Lung (tissue), 12 donors: ENCODE data around the gene ARIH2. TPM values are rescaled to one million over a fixed set of nuclear protein-coding genes. Genes with fewer than 3 reads are reported as not detected.
A peak's percentile ranks its signal among the peaks of the same experiment; 100 is the strongest.
"Not testable (repeated sequence)": the region's sequence is repeated elsewhere in the genome, so short reads cannot be mapped to it uniquely, and the experiment has no call there.

Source experiments
- ATAC-seq: fragments of 200-7000 bp; cut with Tn5 transposase; one replicate; pipeline ENCODE4 v1.9.1; 2020; ENCODE audit warnings: moderate number of reproducible peaks; ENCODE audit not compliant: insufficient read depth, low FRiP score
- DNase-seq, 3 donors: peaks; one replicate each; pipeline ENCODE4 v3.0.0-alpha.2; 2013 to 2017
- H3K27ac ChIP-seq, 2 donors: one replicate each; pipeline ENCODE4 v1.5.1; 2013; ENCODE audit warnings: mild to moderate bottlenecking in 2 of 2, moderate library complexity in 2 of 2, control low read depth in 1 of 2, inconsistent platforms in 1 of 2, low read depth in 1 of 2, low read length in 1 of 2
- H3K27me3 ChIP-seq, 3 donors: one replicate each; pipeline ENCODE4 v1.5.1; 2013; ENCODE audit warnings: low read length in 2 of 3; ENCODE audit not compliant: control insufficient read depth in 3 of 3, insufficient read depth in 3 of 3
- H3K36me3 ChIP-seq, 4 donors: one replicate each; pipeline ENCODE4 v1.5.1; 2013; ENCODE audit warnings: low read length in 4 of 4, mild to moderate bottlenecking in 1 of 4, moderate library complexity in 1 of 4; ENCODE audit not compliant: control insufficient read depth in 4 of 4, insufficient read depth in 4 of 4
- H3K4me1 ChIP-seq, 5 donors: one replicate each; pipeline ENCODE4 v1.5.1; 2013; ENCODE audit warnings: low read length in 5 of 5, mild to moderate bottlenecking in 2 of 5, moderate library complexity in 1 of 5; ENCODE audit not compliant: control insufficient read depth in 5 of 5, insufficient read depth in 5 of 5
- H3K4me3 ChIP-seq: one replicate; pipeline ENCODE4 v1.5.1; 2013; ENCODE audit warnings: mild to moderate bottlenecking, control low read depth, moderate library complexity
- H3K9ac ChIP-seq, 2 donors: one replicate each; pipeline ENCODE4 v1.5.1; 2013; ENCODE audit warnings: low read length in 2 of 2, control low read depth in 1 of 2; ENCODE audit not compliant: insufficient read depth in 1 of 2
- H3K9me3 ChIP-seq, 4 donors: one replicate each; pipeline ENCODE4 v1.5.1; 2013; ENCODE audit warnings: low read length in 3 of 4, mild to moderate bottlenecking in 1 of 4, moderate library complexity in 1 of 4; ENCODE audit not compliant: control insufficient read depth in 4 of 4, insufficient read depth in 3 of 4
- WGBS, 2 donors: extraction: QIAGEN DNeasy Blood & Tissue Kit; methylation state at CpG; one replicate each; pipeline ENCODE4 v1.1.7; 2013; 5-methylcytosine and 5-hydroxymethylcytosine counted together
- polyA plus RNA-seq, 2 donors: library from polyadenylated mRNA; stranded (reverse); fragments of 200-250 nt; gene quantifications; one replicate each; pipeline ENCODE4 v1.2.1, GENCODE V29; 2013
- total RNA-seq, 2 donors: library from RNA; depleted of rRNA in 1 of 2; stranded (reverse); fragments of >200 nt in 1 of 2; gene quantifications; one replicate each; pipeline ENCODE4 v1.2.1, GENCODE V29; 2014 to 2021
- TF ChIP-seq, protein P1 (sequence below): IDR thresholded peaks from 2 replicates; pipeline ENCODE4 v1.5.1; 2012; ENCODE audit warnings: mild to moderate bottlenecking; ENCODE audit errors: control extremely low read depth, extremely low read depth
- donor health status: control.
- donor health status: control.
- donor health status: Bipolar disorder and iron deficiency.
- donor health status: healthy.
- donor health status: DM: yes; HTN: yes; CAD: no.

The ARIH2 gene
- total and polyA plus RNA-seq, 4 donors = 33.1 to 97.6 (median 65.6) TPM

DNA sequence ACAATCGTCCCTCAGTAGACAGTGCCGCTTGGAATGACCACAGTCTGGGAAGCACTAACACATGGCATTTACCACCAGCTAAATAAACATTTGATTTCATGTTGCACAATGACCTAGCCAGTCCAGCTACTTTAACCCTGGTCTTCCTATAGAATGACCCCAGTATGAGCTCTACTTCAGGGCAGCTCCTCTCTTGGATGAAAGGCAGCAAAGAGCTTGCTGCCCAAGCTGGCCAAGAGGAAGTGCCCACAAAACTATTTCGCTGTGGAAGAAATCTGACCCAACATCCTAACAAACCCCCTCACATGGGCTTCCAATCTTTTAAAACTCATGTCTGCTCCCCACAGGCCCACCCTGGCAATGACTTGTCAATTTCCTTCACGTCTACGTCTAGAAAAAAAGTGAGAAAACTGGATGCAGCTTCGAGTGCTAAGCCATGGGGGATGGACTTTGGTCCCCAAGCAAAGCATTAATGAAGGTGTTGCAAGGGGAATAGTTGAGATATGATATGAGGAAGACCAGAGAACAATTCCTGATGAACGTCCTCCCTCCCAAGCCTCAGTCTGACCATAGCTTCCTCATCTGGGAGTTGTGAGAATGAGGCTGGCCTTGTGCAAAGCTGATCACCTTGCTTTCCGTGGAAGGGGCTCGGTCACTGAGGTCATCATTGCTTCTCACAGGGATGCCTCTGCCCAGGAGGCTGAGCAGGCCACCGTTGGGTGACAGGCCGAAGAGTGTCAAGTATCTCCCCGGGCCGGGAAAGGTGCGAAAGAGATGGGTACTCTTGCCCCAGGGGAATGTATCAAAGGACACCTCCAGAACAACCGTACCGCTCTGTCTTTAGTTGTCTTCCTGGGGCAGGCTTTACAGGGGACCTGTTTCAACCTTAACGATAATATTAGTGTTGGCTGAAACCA lies 20.9 kb upstream of the ARIH2 start:
- TF ChIP-seq, protein P1, sequence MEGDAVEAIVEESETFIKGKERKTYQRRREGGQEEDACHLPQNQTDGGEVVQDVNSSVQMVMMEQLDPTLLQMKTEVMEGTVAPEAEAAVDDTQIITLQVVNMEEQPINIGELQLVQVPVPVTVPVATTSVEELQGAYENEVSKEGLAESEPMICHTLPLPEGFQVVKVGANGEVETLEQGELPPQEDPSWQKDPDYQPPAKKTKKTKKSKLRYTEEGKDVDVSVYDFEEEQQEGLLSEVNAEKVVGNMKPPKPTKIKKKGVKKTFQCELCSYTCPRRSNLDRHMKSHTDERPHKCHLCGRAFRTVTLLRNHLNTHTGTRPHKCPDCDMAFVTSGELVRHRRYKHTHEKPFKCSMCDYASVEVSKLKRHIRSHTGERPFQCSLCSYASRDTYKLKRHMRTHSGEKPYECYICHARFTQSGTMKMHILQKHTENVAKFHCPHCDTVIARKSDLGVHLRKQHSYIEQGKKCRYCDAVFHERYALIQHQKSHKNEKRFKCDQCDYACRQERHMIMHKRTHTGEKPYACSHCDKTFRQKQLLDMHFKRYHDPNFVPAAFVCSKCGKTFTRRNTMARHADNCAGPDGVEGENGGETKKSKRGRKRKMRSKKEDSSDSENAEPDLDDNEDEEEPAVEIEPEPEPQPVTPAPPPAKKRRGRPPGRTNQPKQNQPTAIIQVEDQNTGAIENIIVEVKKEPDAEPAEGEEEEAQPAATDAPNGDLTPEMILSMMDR = no peak
- ATAC-seq (no peak), DNase-seq (no peak)
- peak overlapping the region; percentile 81 to 86 for H3K27ac ChIP-seq
- H3K4me1 ChIP-seq = peaks cover 0 to 12% (median 6%) of the 10 kb centered on the region in 5 donors
- peak overlapping the region in 1 of 2 donors; percentile 68 for H3K9ac ChIP-seq
- 35 to 36% methylated on average over 17 of the region's 17 CpGs for WGBS, 2 donors
- peak overlapping the region; percentile 94 for H3K4me3 ChIP-seq
- H3K27me3 ChIP-seq = no peaks in the 10 kb centered on the region
- H3K9me3 ChIP-seq = no peaks in the 10 kb centered on the region
- no peaks in the 10 kb centered on the region for H3K36me3 ChIP-seq

DNA sequence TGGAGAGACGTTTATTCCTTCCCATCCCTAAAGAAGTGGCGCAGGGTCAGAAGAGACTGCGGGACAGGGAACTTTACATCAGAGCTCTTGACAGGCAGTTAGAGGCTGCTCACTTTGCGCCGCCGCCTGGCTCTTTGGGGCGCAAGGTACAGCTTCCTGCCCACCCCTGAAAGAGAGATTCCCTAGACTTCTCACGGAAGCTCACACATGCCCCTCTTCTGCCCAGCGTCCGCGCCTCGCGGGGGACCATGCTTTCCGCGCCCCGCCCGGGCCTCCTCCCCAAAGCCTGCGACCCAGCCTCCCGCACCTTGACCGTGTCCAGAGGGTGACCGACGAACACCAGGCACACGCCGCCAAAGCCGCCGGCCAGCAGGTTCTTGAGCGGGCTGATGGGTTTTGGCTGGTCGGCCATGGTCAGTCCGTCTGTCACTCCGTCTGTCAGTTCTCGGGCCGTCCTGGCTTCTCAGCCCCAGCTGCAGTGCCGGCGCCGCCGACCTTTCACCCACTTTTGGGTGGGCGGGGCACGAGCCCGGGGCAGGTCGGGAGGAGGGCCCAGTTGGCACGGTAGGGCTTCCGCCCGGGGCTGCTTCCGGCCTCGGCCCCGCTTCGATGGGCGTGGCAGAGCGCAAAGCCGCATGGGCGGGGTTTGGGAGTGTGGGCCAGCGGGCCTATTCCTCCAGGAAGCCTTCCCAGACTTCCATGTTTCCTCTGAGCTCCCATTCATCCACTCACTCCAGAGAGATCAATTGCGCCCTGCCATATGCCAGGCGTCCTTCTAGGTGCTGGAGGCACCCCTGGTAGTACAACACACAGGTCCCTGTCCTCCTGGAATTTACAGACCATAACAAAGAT lies 20.0 kb upstream of the ARIH2 start, which contains the start of gene SLC25A20:
Gene SLC25A20 (minus strand): TSS at position 500 of the 852 bp plus-strand sequence. CDS start 88 bp downstream, at position 412.
- TF ChIP-seq, protein P1 = no peak
- Histone ChIP-seq H3K27me3 (no peaks in the 10 kb centered on the region), H3K9ac (peak within 1 kb of the TSS in 1 of 2 donors; percentile 68), H3K27ac (peak within 1 kb of the TSS; percentile 81 to 86), H3K4me3 (peak within 1 kb of the TSS; percentile 94), H3K9me3 (no peaks in the 10 kb centered on the region), H3K36me3 (no peaks in the 10 kb centered on the region), H3K4me1 (peaks cover 0 to 12% (median 6%) of the 10 kb centered on the region in 5 donors)
- peak; percentile 84 to 90 (median 87) for DNase-seq
- peak; percentile 99 for ATAC-seq
- 2% methylated on average over 54 of the region's 54 CpGs for WGBS, 2 donors

DNA sequence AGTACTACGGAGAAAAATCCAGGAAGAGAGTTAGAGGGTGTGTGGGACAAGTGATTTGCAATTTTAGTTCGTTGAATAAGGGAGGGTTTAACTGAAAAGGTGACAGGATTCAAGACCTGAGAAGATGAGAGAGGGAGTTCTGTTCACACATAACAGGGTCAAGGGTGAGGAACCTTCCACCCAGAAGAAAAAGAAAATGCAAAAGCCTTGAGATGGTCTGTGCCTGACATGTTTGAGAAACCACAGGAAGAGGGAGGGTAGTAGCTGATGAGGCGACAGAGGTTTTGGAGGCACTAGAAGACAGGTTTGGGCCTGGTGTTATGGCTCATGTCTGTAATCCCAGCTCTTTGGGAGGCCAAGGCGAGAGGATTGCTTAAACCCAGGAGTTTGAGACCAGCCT lies 19.4 kb upstream of the ARIH2 start:
- no peaks in the 10 kb centered on the region for H3K27me3 ChIP-seq
- WGBS, 2 donors = 57 to 61% methylated on average over 4 of the region's 4 CpGs
- TF ChIP-seq, protein P1 = no peak
- H3K4me3 ChIP-seq = no peak overlapping the region
- H3K4me1 ChIP-seq = peaks cover 0 to 12% (median 6%) of the 10 kb centered on the region in 5 donors
- peak in 1 of 3 donors; percentile 3 for DNase-seq
- no peaks in the 10 kb centered on the region for H3K9me3 ChIP-seq
- no peak overlapping the region for H3K9ac ChIP-seq
- H3K36me3 ChIP-seq = no peaks in the 10 kb centered on the region
- no peak for ATAC-seq
- H3K27ac ChIP-seq = peak overlapping the region; percentile 58 to 75

DNA sequence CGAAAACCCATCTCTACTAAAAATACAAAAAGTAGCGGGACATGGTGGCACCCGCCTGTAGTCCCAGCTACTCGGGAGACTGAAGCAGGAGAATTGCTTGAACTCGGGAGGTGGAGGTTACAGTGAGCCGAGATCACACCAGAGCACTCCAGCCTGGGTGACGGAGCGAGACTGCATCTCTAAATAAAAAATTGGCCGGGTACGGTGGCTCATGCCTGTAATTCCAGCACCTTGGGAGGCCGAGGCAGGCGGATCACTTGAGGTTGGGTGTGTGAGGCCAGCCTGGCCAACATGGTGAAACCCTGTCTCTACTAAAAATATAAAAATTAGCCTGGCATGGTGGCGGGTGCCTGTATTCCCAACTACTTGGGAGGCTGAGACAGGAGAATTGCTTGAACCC lies 11.6 kb upstream of the ARIH2 start:
- not testable (repeated sequence) for H3K27ac ChIP-seq, ATAC-seq, H3K9ac ChIP-seq, H3K9me3 ChIP-seq, H3K4me1 ChIP-seq, H3K4me3 ChIP-seq, H3K27me3 ChIP-seq, DNase-seq, H3K36me3 ChIP-seq
- 94 to 96% methylated on average over 13 of the region's 13 CpGs for WGBS, 2 donors
